HepG2 (cell line): ENCODE data around the gene ZWILCH. TPM values are rescaled to one million over a fixed set of nuclear protein-coding genes. Genes with fewer than 3 reads are reported as not detected.
A peak's percentile ranks its signal among the peaks of the same experiment; 100 is the strongest.
"Not testable (repeated sequence)": the region's sequence is repeated elsewhere in the genome, so short reads cannot be mapped to it uniquely, and the experiment has no call there.

Experiments used
- ATAC-seq: fragments of 200-7000 bp; cut with Tn5 transposase; 3 replicates; pipeline ENCODE4 v1.9.1; 2020; ENCODE audit warnings: mild to moderate bottlenecking, moderate library complexity
- BruUV-seq: library from RNA; stranded (reverse); fragments of 400-500 nt; replicated peaks from 2 replicates; lab custom pipeline; 2021; lab: Mats Ljungman, UMichigan
- CTCF ChIA-PET: fragments of 300-600 bp; formaldehyde crosslinking; extraction: SDS; loops from one replicate; lab custom pipeline; 2021; ENCODE audit warnings: low total read pairs, inconsistent platforms, low intra/inter-chr PET ratio; lab: Yijun Ruan, JAX
- POLR2A ChIA-PET: fragments of 350-600 bp; sonication (Branson Sonifier 250); formaldehyde crosslinking; loops from one replicate; lab custom pipeline; 2020; ENCODE audit warnings: antibody characterized with exemption, inconsistent platforms; lab: Yijun Ruan, JAX
- DNase-seq: peaks from one replicate; pipeline ENCODE4 v3.0.0-alpha.2; 2015; ENCODE audit warnings: low spot score
- FAIRE-seq: peaks from 3 replicates; lab custom pipeline; 2011; peaks lifted over from hg19 to GRCh38; lab: Jason Lieb, UNC
- H2AFZ ChIP-seq: one replicate; pipeline ENCODE4 v1.6.1; 2011; ENCODE audit warnings: low read length, inconsistent platforms
- H3K27ac ChIP-seq: fragments of 300-600 bp; 3 replicates; pipeline ENCODE4 v1.8.0; 2011; ENCODE audit warnings: mixed run types, mild to moderate bottlenecking, mixed read lengths, low read length, inconsistent platforms; ENCODE audit not compliant: insufficient read depth; ENCODE audit errors: extremely low read length
- H3K27me3 ChIP-seq, 2 experiments: fragments of 200-600 bp in 1 of 2; 2 replicates in 1 of 2; 3 replicates in 1 of 2; pipeline versions ENCODE4 v1.6.0 to v1.8.0; 2011; ENCODE audit warnings: low read length in 2 of 2, mild to moderate bottlenecking in 2 of 2, moderate library complexity in 2 of 2, inconsistent platforms in 1 of 2; ENCODE audit not compliant: insufficient read depth in 2 of 2, control insufficient read depth in 1 of 2
- H3K36me3 ChIP-seq, 2 experiments: fragments of 200-600 bp in 1 of 2; replicated peaks in 1 of 2; 2 replicates in 1 of 2; 3 replicates in 1 of 2; pipeline versions ENCODE4 v1.5.1 to v1.8.0; 2011; ENCODE audit warnings: low read length in 2 of 2, inconsistent platforms in 1 of 2; ENCODE audit not compliant: insufficient read depth in 2 of 2, control insufficient read depth in 1 of 2
- H3K4me1 ChIP-seq: 2 replicates; pipeline ENCODE4 v1.5.1; 2012; ENCODE audit warnings: low read length, inconsistent platforms; ENCODE audit not compliant: insufficient read depth
- H3K4me2 ChIP-seq: 2 replicates; pipeline ENCODE4 v1.6.0; 2011; ENCODE audit warnings: low read depth, low read length, inconsistent platforms
- H3K4me3 ChIP-seq, 3 experiments: fragments of 200-600 bp in 1 of 3; sonication (generic), shearing (Covaris generic) in 1 of 3; replicated peaks in 1 of 3; 2 replicates each; pipeline ENCODE4 v1.5.1; 2011 to 2016; ENCODE audit warnings: low read length in 3 of 3, inconsistent platforms in 2 of 3, low read depth in 2 of 3, mild to moderate bottlenecking in 2 of 3, control low read depth in 1 of 3, mixed read lengths in 1 of 3; ENCODE audit not compliant: insufficient read depth in 1 of 3
- H3K79me2 ChIP-seq: one replicate; pipeline ENCODE4 v1.6.1; 2011; ENCODE audit warnings: low read length, inconsistent platforms; ENCODE audit not compliant: insufficient read depth
- H3K9ac ChIP-seq: 2 replicates; pipeline ENCODE4 v1.6.0; 2011; ENCODE audit warnings: mild to moderate bottlenecking, low read depth, low read length, inconsistent platforms; ENCODE audit not compliant: insufficient read depth
- H3K9me3 ChIP-seq: 2 replicates; pipeline ENCODE4 v1.5.1; 2012; ENCODE audit warnings: mild to moderate bottlenecking, low read length
- H4K20me1 ChIP-seq: 2 replicates; pipeline ENCODE4 v1.6.0; 2011; ENCODE audit warnings: inconsistent platforms, mild to moderate bottlenecking, low read length, moderate library complexity; ENCODE audit not compliant: insufficient read depth
- GATA4 ChIP-seq: sonication (generic); IDR thresholded peaks from 2 replicates; pipeline ENCODE4 v1.6.1; 2016; ENCODE audit warnings: antibody characterized with exemption, low read depth, borderline replicate concordance
- SAP130 ChIP-seq: IDR thresholded peaks from 2 replicates; pipeline ENCODE4 v1.6.1; 2016; ENCODE audit warnings: low read depth
- SOX13 ChIP-seq, 3 experiments: fragments of 450-650 bp in 1 of 3; sonication (generic) in 1 of 3; formaldehyde crosslinking in 1 of 3; IDR thresholded peaks in 2 of 3; conservative IDR thresholded peaks in 1 of 3; 2 replicates each; pipeline versions ENCODE4 v1.5.0 to v1.6.1; 2016 to 2020; ENCODE audit warnings: antibody characterized with exemption in 1 of 3, mild to moderate bottlenecking in 1 of 3, missing compliant biosample characterization in 1 of 3, missing genetic modification reagents in 1 of 3, moderate library complexity in 1 of 3
- WGBS: methylation state at CpG from one replicate; pipeline ENCODE4 v1.1.6; 2017; ENCODE audit warnings: low lambda C conversion rate; 5-methylcytosine and 5-hydroxymethylcytosine counted together
- in situ Hi-C: cut with HindIII; loops from 2 replicates; pipeline ENCODE4 v1.10.0; 2017; ENCODE audit warnings: low pct_unique_long_range_greater_than_20kb; ENCODE audit not compliant: extremely low pct_ligation_motif_present
- intact Hi-C: fragments of 100-400 bp; cut with micrococcal nuclease; formaldehyde crosslinking; loops from one replicate; pipeline ENCODE4 v1.10.0; 2022; ENCODE audit not compliant: unreplicated experiment
- polyA plus RNA-seq, 8 experiments: library from polyadenylated mRNA; depleted of rRNA in 3 of 8; stranded (reverse) in 7 of 8; unstranded in 1 of 8; fragments of >200 nt; fragmentation: Illumina TruSeq in 4 of 8; extraction: Trizol in 4 of 8; gene quantifications; 2 replicates each; pipeline versions ENCODE4 v1.2.1 to v1.2.3, GENCODE V29; 2011 to 2016; ENCODE audit warnings: low read depth in 4 of 8, missing spikeins in 1 of 8, mixed read lengths in 1 of 8; ENCODE audit not compliant: insufficient read depth in 1 of 8
- total RNA-seq, 5 experiments: library from RNA; depleted of rRNA; stranded (reverse); fragments of >200 nt; fragmentation: Illumina TruSeq; extraction: Trizol; gene quantifications; 2 replicates each; pipeline ENCODE4 v1.2.3, GENCODE V29; 2016; ENCODE audit warnings: low read depth in 1 of 5

ZWILCH gene
- total and polyA plus RNA-seq, 2 of the 13 experiments (the other 11 are each of a cell fraction or from before 2014, with no cell fraction given): 9.5 to 27.8 TPM

GRCh38 chr15:66470825-66471224 lies 34.3 kb upstream of the ZWILCH start:
- WGBS: 95% methylated on average over 4 of the region's 4 CpGs
- ATAC-seq, H3K79me2 ChIP-seq, H3K27me3 ChIP-seq, BruUV-seq, FAIRE-seq, H3K9me3 ChIP-seq, CTCF ChIA-PET, H3K27ac ChIP-seq, H3K4me3 ChIP-seq, H3K9ac ChIP-seq, H3K4me2 ChIP-seq, in situ Hi-C loops, DNase-seq, intact Hi-C loops, H3K36me3 ChIP-seq, H4K20me1 ChIP-seq, H2AFZ ChIP-seq: not testable (repeated sequence)
- POLR2A ChIA-PET: interaction anchor here (0.9 kb wide), 1 partner anchor 15 kb away, joined by 3 read pairs; no protein-coding TSS in a partner anchor
- H3K4me1 ChIP-seq: peaks cover 36% of the 10 kb centered on the region

GRCh38 chr15:66472176-66472999 lies 32.7 kb upstream of the ZWILCH start:
- no TSS peak for BruUV-seq
- FAIRE-seq (no peak), ATAC-seq (peak; percentile 67)
- Histone ChIP-seq H3K4me1 (peaks cover 23% of the 10 kb centered on the region), H3K36me3 (peaks cover 1 to 6% of the 10 kb centered on the region in 2 experiments; a peak in 2 of 5 replicates), H3K4me3 (no peak overlapping the region), H3K9ac (no peak overlapping the region), H3K4me2 (no peak overlapping the region), H3K79me2 (no peaks in the 10 kb centered on the region), H4K20me1 (no peaks in the 10 kb centered on the region), H3K27me3 (no peaks in the 10 kb centered on the region)
- in situ Hi-C loops (no loop called here), intact Hi-C loops (no loop called here)
- WGBS: 89% methylated on average over 6 of the region's 8 CpGs
- POLR2A ChIA-PET: interaction anchor here (1.4 kb wide), 1 partner anchor 22 kb away, joined by 3 read pairs; no protein-coding TSS in a partner anchor
- CTCF ChIA-PET: no interaction called here
- TF ChIP-seq SAP130 (CRISPR knock-in tag) (peak; percentile 13; the same call in 1 of the 2 replicates), SOX13 (IDR thresholded peaks at IDR 0.05) (no peak), SOX13 (CRISPR knock-in tag; conservative IDR thresholded peaks at IDR 0.05 in 1 of 2, IDR thresholded peaks at IDR 0.05 in 1 of 2) (peak in 1 of 2 experiments; percentile 13; a peak in 1 of 4 replicates), GATA4 (no peak)
- TF ChIP-seq, all 625 proteins: peak for 2
- no peaks in the 10 kb centered on the region for H3K9me3 ChIP-seq
- peak; percentile 35 for DNase-seq
- H3K27ac ChIP-seq: no peak overlapping the region
- H2AFZ ChIP-seq: no peak overlapping the region
